Measurements from ENCODE around the gene SLC17A5.
"Not testable (repeated sequence)": the region's sequence is repeated elsewhere in the genome, so short reads cannot be mapped to it uniquely, and the experiment has no call there.

Gene SLC17A5

DNA sequence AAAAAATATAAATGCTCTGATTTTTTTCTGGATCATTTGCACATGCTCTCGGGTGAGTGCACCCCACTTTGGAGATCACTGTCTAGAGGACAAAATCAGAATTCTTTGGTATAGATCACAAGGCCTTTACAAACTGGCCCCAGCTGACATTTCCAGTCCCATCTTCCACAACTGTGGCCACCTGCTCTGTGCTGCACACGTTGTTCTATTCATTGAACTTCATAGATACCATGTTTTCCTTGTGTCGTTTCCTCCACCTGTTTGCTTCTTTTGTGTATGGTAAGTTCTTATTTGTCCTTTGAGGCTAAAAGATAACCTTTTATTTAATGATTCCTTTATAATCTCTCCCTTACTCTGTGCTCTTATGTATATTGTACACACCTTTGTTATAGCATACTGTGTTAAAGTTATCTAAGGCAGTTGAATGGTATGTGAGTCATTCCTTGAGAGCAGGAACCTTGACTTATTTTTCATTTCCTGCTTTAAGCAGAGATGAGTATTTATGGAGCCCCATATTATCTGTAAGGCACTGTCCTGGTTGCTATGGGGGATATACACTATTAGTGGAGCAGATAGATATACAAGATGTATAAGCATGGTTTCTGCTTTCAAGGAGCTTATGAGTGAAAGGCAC lies 12.0 kb upstream of the SLC17A5 start:
- DNase-seq, result no peak

DNA sequence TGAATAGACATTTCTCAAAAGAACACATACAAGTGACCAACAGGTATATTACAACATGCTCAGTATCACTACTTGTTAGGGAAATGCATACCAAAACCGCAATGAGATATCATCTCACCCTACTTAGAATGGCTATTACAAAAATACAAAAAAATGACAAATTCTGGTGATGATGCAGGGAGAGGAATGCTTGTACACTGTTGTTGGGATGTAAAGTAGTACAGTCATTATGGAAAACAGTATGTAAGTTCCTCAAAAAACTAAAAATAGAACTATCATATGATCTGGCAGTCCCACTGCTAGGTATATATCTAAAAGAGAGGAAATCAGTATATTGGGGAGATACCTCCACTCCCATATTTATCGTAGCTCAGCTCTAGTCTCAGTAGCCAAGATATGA lies 10.9 kb upstream of the SLC17A5 start:
- no peak for DNase-seq

DNA sequence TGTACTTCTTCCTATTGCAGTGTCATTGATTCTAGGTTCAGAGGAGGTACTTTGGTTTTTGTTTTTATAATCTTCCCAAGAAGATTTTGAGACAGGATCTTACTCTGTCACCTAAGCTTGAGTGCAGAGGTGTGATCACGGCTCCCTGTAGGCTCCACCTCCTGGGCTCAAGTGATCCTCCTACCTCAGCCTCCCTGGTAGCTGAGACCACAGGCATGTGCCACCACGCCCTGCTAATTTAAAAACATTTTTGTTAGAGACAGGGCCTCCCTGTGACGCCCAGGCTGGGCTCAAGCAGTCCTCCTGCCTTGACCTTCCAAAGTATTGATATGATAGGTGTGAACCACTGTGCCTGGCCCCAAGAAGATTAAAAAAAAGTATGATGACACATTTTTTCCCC lies 3.4 kb upstream of the SLC17A5 start:
- no peak for DNase-seq

- DNase-seq, result no peak
Observed at GRCh38 chr6:73656531-73657145, 2.8 kb upstream of the SLC17A5 start.

- no peak for DNase-seq
Observed at GRCh38 chr6:73655341-73655917, 1.6 kb upstream of the SLC17A5 start.

- peak; percentile 52 for DNase-seq
Observed at GRCh38 chr6:73652637-73653570, 888 bp downstream of the SLC17A5 start.

DNA sequence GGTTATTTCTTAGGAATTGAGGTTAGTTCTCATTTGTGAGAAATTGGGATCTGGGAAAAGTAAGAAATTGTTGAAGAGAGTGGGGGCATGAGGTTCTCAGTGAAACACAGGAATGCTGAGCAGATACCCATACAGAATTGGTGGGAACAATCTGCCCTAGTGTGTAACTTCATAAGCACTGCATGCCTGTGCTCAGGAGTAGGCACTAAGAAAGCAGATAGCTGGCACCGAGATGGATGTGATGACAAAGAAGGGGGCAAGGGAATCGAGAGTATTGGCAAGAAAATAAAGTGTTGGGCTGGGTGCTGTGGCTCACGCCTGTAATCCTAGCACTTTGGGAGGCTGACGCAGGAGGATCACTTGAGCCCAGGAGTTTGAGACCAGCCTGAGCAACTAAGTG lies 4.0 kb downstream of the SLC17A5 start:
- no peak for DNase-seq

GRCh38 chr6:73648166-73648565 lies 5.6 kb downstream of the SLC17A5 start:
- DNase-seq, result no peak

GRCh38 chr6:73644941-73645591 lies 8.7 kb downstream of the SLC17A5 start:
- no peak for DNase-seq

DNA sequence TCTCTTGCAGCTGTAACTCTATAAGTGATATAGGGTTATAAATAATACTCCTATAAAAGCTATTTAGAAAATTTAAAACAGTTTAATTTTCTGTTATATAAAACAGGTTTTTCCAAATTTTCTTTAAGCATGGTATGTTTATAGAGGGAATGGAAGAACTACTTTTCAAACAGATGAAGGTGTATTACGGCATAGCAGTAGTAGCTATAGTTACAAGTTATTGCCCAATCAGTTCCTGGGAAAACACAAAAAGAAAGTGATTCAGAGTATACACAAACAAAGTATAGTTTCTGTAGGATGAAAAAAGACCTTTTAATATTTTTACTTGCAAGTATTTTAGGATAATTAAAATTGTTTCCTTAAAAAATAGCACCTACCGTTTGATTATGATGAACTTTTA lies 9.8 kb downstream of the SLC17A5 start:
- no peak for DNase-seq

GRCh38 chr6:73642530-73642929 lies 11.3 kb downstream of the SLC17A5 start:
- no peak for DNase-seq

GRCh38 chr6:73640179-73640750 lies 13.5 kb downstream of the SLC17A5 start:
- DNase-seq, result no peak

DNA sequence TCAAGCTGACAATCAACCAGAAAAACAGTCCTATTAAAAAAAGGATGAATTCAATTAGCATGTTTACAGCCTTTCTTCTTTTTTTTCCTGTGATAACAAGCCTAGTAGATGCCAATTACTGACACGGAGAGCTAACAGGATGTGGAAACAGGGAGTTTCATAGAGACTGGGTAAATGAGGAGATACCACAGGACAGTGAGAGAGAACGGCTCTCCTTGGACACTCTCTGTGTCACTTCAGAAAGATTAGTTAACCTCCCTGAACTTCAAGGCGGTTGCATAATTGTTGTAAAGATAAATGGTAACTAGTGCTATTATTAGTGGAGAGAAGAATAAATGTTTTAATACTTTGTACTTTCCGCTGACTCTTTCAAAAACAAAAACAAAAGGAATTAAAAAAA lies 14.8 kb downstream of the SLC17A5 start:
- no peak for DNase-seq

GRCh38 chr6:73637404-73637803 lies 16.4 kb downstream of the SLC17A5 start:
- DNase-seq, result no peak

- DNase-seq, result no peak
Observed at GRCh38 chr6:73636048-73636447, 17.7 kb downstream of the SLC17A5 start.

DNA sequence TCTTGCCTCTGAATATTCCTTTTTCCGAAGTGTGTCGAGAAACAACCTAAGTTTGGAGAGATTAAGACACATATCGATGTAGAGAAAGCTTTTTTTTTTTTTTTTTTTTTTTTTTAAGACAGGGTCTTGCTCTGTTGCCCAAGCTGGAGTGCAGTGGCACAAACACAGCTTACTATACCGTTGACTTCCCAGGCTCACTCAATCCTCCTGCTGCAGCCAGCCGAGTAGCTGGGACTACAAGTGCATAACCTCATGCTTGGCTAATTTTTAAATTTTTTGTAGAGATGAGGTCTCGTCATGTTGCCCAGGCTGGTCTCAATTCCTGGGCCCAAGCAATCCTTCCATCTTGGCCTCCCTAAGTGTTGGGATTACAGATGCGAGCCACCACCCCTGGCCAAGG lies 21.4 kb downstream of the SLC17A5 start:
- DNase-seq, result no peak

- DNase-seq, result no peak
Observed at GRCh38 chr6:73631849-73632248, 21.9 kb downstream of the SLC17A5 start.

DNA sequence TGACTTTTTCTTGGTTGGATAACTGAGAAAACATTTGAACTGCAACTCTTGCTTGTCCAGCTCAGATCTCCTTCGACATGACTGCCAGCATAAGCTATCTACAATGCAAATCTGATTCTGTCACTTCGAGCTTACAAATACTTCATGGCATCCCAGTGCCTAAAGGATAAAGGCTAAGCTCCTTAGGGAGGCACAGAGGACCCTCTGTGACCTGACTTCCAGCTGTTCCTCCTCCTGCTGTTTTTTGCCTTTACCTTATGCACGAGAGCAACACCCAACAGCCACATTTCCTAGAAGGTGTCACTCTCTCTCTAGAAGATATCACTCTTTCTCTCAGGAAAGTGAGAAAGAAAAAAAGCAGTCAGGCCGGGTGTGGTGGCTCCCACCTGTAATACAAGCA lies 23.4 kb downstream of the SLC17A5 start:
- no peak for DNase-seq

DNA sequence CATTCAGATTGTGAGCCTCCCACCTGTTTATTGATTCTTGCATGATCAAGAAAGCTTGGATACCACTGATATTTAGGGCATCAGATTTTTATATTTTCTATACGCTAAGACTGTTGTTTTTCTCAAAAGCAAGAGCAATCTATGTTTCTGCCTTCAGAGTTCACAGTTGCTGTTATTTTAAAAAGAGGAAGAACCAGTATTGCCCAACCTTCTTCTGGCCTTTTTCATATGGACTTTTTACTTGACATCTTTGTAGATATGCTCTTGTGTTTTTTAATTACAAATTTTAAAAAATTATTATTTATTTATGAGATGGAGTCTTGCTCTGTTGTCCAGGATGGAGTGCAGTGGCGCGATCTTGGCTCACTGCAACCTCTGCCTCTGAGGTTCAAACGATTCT lies 28.9 kb downstream of the SLC17A5 start:
- no peak for DNase-seq

DNA sequence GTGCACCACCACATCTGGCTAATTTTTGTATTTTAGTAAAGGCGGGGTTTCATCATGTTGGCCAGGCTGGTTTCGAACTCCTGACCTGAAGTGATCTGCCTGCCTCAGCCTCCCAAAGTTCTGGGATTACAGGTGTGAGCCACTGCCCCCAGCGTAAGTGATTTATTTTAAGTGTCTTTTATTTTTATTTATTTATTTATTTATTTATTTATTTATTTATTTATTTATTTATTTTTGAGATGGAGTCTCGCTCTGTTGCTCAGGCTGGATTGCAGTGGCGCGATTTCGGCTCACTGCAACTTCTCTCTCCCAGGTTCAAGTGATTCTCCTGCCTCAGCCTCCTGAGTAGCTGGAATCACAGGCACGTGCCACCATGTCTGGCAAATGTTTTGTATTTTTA lies 30.3 kb downstream of the SLC17A5 start:
- not testable (repeated sequence) for DNase-seq

DNA sequence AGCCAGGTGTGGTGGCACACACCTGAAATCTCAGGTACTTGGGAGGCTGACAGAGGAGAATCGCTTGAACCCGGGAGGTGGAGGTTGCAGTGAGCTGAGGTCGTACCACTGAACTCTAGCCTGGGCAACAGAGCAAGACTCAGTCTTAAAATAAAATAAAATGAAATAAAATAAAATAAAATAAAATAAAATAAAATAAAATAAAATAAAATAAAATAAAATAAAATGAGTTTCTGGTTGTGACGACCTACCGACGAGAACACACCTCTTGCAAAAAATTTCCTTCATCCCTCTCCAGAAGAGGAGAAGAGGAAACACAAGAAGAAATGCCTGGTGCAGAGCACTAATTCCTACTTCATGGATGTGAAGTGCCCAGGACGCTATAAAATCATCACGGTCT lies 35.7 kb downstream of the SLC17A5 start:
- not testable (repeated sequence) for DNase-seq

DNA sequence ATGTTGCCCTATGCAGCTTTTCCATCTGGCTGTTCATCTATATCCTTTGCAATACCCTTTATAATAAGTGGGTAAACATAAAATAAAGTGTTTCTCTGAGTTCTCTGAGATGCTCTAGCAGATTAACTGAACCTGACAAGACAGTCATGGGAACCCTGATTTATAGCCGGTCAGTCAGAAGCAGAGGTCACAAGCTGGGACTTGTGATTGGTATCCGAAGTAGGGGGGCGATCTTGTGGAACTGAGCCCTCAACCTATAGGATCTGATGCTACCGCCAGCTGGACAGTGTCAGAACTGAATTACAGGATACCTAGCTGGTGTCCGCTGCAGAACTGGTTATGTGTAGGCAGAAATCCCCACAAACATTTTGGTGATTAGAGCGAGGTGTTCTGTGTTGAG lies 39.0 kb downstream of the SLC17A5 start:
- DNase-seq, result no peak
